SU-DHL-6 (cell line): ENCODE data around the gene MB.

Experiments
- CTCF ChIP-seq: fragments of 200-600 bp; sonication (generic); IDR thresholded peaks from one replicate; pipeline ENCODE4 v1.5.1; 2017; ENCODE audit warnings: antibody characterized with exemption, mild to moderate bottlenecking, low read length, moderate library complexity; ENCODE audit not compliant: insufficient read depth, poor library complexity, severe bottlenecking
- EZH2phosphoT487 ChIP-seq: fragments of 200-600 bp; sonication (generic), shearing (Covaris generic); conservative IDR thresholded peaks from 2 replicates; pipeline ENCODE4 v1.6.1; 2018; ENCODE audit warnings: mild to moderate bottlenecking, antibody characterized with exemption, low read length, moderate library complexity, mixed read lengths

- no peak for TF ChIP-seq CTCF
- no peak for TF ChIP-seq EZH2phosphoT487
These were observed 18.8 kb downstream of the MB start for GRCh38 chr22:35598396-35598710.
